Activated T-helper 2 cell treated with anti-CD3 and anti-CD28 coated beads, Interferon-gamma antibody, Interleukin-2, Interleukin-4, amounts not matched to agents 10 μg/mL and 5 μg/mL and 100 μg/mL, durations not matched to agents 14 hours and 24 hours and 36 hours (primary cell): ENCODE data around the gene CLCA1. TPM values are rescaled to one million over a fixed set of nuclear protein-coding genes. Genes with fewer than 3 reads are reported as not detected.

ENCODE experiments used
- DNase-seq: peaks from one replicate; pipeline ENCODE4 v3.0.0; 2021; ENCODE audit warnings: low spot score
- H3K27ac Mint-ChIP-seq: one replicate; pipeline ENCODE4 v1.8.0; 2021; ENCODE audit warnings: mixed read lengths
- H3K27me3 Mint-ChIP-seq: one replicate; pipeline ENCODE4 v1.8.0; 2021; ENCODE audit warnings: low read depth, mixed read lengths
- H3K36me3 Mint-ChIP-seq: one replicate; pipeline ENCODE4 v1.8.0; 2021; ENCODE audit warnings: low read depth, mixed read lengths
- H3K4me1 Mint-ChIP-seq: one replicate; pipeline ENCODE4 v1.8.0; 2021; ENCODE audit warnings: low read depth, mixed read lengths
- H3K4me3 Mint-ChIP-seq: one replicate; pipeline ENCODE4 v1.8.0; 2021; ENCODE audit warnings: low read depth, mild to moderate bottlenecking, moderate library complexity, mixed read lengths
- H3K9me3 Mint-ChIP-seq: one replicate; pipeline ENCODE4 v1.8.0; 2021; ENCODE audit warnings: mixed read lengths
- intact Hi-C: fragments of 100-400 bp; cut with micrococcal nuclease; formaldehyde crosslinking; loops from one replicate; pipeline ENCODE4 v1.15.1; 2023
- total RNA-seq: library from RNA; stranded (reverse); gene quantifications from 2 replicates; pipeline ENCODE4 v1.2.3, GENCODE V29; 2022

Gene CLCA1
- total RNA-seq, 1 donor from 2014 or later = not detected

GRCh38 chr1:86548839-86549238 lies 80.1 kb downstream of the CLCA1 start:
- Mint-ChIP-seq H3K27me3 (no peaks in the 10 kb centered on the region), H3K27ac (no peak overlapping the region), H3K4me3 (no peak overlapping the region), H3K4me1 (no peaks in the 10 kb centered on the region), H3K9me3 (no peaks in the 10 kb centered on the region), H3K36me3 (no peaks in the 10 kb centered on the region)
- intact Hi-C loops = no loop called here
- no peak for DNase-seq

Other genes with a start within 250 kb of the CLCA1 start
- 21.8 and 22.5 TPM in 2 replicates for gene ODF2L, start 72.6 kb upstream of the CLCA1 start, total RNA-seq
- gene CLCA2, start 44.8 kb upstream of the CLCA1 start, total RNA-seq = not detected in 2 replicates
- gene CLCA4, start 78.2 kb downstream of the CLCA1 start, total RNA-seq = not detected in 2 replicates
- 60.5 and 65.7 TPM in 2 replicates for gene SH3GLB1, start 235.6 kb downstream of the CLCA1 start, total RNA-seq